PC-9 (cell line): ENCODE measurements around the gene CALY.

ENCODE experiments used
- EZH2 ChIP-seq: fragments of 200-600 bp; sonication (generic); IDR thresholded peaks from 2 replicates; pipeline ENCODE4 v1.8.0; 2017; ENCODE audit warnings: antibody characterized with exemption, low read depth
- TF ChIP-seq, protein P1 (sequence below): fragments of 200-600 bp; sonication (generic); conservative IDR thresholded peaks from 2 replicates; pipeline ENCODE4 v1.6.1; 2017; ENCODE audit warnings: mixed run types, antibody characterized with exemption, mild to moderate bottlenecking, moderate library complexity

DNA sequence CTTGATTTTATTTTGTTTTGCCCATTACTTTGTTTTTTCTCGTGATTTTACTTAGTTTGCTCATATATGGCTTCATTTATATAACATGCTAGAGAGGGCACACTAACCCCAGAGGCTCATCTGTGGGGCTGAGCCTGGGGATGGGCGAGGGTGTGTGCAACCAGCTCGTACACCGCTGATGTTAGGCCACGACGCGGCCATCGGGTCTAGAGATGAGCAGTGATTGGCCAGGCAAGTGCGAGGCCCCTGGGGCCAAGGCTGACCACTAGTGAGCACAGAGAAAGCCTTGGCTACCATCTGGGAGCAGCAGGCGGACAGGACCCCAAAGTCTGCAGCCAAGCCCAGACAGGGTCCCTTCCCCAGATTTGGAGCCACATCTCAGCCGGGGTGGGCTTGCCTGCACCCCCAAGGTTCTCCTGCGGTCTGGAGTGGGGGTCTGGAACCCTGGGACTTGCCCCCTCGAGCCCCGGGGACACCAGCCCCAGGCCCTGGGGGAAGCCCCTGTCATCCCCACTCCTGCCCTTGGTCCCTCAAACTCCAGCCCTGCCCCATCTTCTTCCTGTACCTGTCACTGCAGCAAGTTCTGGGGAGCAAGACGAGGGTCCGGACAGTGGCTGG, 17.4 kb upstream of the CALY start:
- TF ChIP-seq, protein P1, sequence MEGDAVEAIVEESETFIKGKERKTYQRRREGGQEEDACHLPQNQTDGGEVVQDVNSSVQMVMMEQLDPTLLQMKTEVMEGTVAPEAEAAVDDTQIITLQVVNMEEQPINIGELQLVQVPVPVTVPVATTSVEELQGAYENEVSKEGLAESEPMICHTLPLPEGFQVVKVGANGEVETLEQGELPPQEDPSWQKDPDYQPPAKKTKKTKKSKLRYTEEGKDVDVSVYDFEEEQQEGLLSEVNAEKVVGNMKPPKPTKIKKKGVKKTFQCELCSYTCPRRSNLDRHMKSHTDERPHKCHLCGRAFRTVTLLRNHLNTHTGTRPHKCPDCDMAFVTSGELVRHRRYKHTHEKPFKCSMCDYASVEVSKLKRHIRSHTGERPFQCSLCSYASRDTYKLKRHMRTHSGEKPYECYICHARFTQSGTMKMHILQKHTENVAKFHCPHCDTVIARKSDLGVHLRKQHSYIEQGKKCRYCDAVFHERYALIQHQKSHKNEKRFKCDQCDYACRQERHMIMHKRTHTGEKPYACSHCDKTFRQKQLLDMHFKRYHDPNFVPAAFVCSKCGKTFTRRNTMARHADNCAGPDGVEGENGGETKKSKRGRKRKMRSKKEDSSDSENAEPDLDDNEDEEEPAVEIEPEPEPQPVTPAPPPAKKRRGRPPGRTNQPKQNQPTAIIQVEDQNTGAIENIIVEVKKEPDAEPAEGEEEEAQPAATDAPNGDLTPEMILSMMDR, result no peak
- TF ChIP-seq EZH2, result no peak
